ENCODE measurements around the gene MITF.
"Not testable (repeated sequence)": the region's sequence is repeated elsewhere in the genome, so short reads cannot be mapped to it uniquely, and the experiment has no call there.

MITF gene

DNA sequence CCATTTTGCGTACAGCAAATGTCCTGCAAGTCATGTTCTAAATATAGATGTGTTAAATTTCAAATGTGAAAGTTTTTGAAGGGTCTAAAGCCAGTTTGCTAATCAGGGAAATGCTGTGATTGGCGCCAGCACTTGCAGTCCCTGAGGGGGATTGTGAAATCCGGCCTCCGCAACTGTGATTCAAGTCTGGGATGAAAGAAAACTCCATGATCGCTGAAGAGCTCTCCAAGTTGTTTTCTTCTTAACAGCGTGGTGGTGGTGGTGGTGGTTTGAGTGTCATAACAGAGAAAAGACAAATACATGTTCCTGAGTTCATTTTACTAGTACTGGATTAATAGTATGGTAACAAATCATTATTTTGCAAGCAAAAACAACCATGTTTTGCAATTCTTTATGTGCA lies 51.8 kb downstream of the MITF start:
- DNase-seq (ENCODE audit: low read depth): no peak

GRCh38 chr3:69791919-69792399 lies 52.7 kb downstream of the MITF start:
- DNase-seq (ENCODE audit: low read depth): no peak

- not testable (repeated sequence) for DNase-seq (ENCODE audit: low read depth)
Measured at GRCh38 chr3:69796126-69796525, 56.9 kb downstream of the MITF start.

DNA sequence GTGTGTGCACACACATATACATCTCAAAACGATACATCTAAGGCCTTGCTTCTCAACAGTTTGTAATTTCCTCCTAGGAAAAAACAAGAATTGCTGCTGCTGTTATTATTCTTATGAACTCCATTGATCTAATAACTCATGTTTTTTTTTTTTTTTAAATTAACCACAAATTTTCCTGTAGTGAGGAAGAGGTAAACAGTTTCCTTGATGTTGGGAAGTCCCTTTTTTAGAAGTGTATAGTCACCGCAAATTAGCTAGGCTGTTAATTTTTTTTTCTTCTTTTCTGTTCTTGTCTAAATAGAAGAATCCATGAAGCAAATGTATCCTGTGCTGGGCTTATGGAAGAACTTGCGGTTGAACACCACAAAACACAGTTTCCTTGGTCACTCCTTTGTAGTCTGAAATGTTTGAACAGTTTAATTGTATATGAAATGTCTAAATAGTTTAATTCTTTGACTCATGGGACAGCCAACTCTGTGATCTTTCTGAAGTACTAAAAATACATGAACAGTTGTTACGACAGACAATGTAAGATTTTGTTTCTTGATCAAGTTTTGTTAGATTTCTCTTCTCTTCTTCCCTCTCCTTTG lies 64.5 kb downstream of the MITF start:
- no peak for DNase-seq (ENCODE audit: low read depth)

DNA sequence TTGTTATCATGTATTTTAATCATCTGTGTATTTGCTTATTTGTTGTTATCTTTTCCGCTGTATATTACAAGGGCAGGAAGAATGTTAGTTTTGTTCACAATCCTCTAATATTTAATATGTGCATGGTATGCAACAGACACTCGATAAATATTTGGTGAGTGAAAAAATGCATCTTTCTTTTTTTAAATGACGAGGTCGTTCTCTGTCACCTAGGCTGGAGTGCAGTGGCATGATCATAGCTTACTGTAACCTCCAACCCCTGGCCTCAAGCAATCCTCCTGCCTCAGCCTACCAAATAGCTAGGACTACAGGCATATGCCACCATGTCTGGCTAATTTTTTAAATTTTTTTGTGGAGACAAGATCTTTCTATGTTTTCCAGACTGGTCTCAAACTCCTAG lies 66.2 kb downstream of the MITF start:
- DNase-seq (ENCODE audit: low read depth): no peak

DNA sequence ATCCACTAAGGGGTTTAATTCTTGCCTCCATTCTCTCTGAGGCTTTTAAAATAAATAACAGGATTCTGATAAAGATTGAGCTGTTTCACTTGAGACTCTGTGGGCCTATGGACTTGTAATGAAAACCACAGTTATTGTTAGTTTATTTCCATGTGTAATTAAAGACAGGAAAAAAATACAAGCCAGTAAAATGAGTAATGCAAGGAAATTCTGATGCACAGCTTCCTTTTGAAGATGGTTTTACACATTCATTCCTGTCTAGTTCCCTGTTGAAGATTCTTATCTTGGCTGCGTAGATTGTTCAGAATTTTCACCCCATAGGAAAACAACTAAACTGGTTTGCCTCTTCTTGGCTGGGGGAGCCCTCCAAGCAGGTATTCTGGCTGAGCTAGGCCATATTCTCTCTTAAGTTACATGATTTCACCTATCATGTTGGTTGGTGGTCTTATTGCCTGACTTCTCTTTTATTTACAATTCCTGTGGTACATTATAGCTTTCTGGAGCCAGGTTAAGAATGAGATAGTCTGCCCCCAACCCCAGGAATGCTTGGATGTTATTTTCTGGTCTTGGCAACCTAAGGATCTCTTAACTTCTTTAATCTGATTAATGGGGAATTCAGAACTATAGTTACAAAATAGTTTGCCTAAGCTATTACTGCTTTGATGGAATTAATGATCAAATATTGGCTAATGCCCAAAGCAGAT lies 67.6 kb downstream of the MITF start:
- DNase-seq (ENCODE audit: low read depth): no peak

DNA sequence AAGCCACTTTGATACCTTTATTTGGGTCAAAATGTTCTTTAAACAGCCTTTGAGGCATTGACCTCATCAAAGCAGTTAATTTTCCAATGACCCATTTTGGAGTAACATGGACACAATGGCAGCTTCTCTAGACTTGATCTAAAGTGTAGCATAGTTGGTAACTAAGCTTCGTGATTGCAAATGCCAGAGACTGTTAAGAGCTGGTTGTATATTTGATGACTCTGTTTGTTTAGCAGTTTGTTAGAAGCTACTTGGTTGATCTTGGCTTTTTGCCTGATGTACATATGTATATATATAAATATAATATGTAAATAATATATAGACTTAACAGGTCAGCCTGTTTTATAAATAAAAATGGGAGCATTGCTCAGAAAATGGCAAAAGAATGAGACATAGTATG lies 68.4 kb downstream of the MITF start:
- DNase-seq (ENCODE audit: low read depth): no peak

GRCh38 chr3:69809076-69809835 lies 70.0 kb downstream of the MITF start:
- no peak for DNase-seq (ENCODE audit: low read depth)

DNA sequence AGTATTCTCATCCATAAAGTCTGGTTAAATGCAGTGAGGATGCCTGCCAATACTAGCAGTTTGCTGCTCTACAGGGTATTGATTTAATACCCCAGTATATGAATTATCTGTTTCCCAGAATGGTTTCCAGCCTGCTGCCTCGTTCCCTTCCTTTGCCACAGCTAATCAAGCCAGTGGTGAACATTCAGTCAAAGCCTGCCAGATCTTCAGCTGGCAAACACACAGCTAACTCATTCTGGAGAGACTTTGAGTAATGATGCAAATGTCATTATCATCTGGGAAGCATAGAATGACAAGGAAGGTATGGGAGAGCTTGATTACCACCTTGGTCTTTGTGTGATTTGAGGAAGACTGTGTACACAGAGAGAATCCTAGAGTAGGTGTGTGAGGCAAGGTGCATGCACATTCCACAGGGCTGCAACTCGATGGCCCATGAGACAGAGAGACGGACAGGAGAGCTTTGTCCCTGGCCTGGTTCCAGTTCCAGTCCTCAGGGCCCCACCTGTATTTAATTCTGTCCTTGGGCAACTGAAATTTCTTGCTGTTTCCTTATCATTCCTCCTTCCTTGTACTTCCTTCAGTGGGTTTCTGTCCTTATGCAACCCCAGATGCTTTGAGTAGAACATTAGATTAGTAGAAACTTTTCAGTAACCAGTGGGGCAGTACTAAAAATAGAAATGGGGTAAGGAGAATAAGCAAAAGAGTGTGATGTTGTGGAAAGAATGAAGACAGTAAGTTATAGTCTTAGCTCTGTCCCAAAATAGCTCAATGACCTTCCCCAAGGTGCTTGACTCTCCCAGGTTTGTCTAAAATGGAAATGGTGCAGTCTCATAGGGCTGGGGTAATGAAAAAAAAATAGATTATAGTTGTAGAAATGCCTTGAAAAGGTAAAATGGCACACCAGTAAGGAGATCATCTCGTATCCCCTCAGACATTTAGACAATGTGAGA lies 72.5 kb downstream of the MITF start:
- DNase-seq (ENCODE audit: low read depth): no peak

DNA sequence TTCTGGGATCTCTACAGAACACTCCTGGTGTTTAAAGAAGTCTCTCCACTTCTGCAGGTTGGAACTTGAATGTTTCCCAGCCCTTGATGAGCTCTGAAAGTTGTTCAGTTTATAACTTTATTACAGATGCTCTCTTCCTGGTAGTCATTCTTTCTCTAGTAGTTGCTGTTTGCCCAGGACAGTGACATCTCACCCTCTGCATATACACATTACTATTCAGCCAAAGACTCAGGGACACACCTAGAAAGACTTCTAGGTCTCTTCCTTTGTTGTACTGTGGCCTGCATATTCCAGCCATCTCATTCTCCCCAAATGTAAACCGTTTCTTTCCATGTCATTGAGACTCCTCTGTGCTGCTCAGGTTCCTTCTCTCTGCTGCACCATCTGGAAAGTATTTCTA lies 76.7 kb downstream of the MITF start:
- no peak for DNase-seq (ENCODE audit: low read depth)

- DNase-seq (ENCODE audit: low read depth): no peak
Measured at GRCh38 chr3:69817988-69818387, 78.7 kb downstream of the MITF start.

DNA sequence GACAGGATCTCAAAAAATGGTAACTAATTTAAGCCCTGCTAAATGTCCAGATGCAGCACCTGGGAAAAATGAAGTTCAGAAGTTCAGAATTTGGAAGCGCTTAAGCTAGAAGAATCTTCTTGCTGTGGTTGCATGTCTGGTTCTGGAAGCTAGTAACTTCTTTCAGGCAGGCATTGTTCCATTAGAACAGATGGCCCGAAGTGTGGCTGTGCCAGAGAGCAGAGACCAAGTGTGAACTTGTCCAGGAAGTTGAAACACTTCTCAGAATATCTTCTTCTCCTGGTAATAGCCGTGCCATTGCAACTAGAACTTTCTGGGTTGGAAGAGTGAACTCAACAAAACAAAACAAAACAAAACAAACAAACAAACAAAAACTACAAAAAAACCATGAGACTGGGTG lies 80.0 kb downstream of the MITF start:
- DNase-seq (ENCODE audit: low read depth): no peak

GRCh38 chr3:69821133-69821532 lies 81.9 kb downstream of the MITF start:
- no peak for DNase-seq (ENCODE audit: low read depth)

GRCh38 chr3:69823743-69824142 lies 84.5 kb downstream of the MITF start:
- DNase-seq (ENCODE audit: low read depth): no peak

DNA sequence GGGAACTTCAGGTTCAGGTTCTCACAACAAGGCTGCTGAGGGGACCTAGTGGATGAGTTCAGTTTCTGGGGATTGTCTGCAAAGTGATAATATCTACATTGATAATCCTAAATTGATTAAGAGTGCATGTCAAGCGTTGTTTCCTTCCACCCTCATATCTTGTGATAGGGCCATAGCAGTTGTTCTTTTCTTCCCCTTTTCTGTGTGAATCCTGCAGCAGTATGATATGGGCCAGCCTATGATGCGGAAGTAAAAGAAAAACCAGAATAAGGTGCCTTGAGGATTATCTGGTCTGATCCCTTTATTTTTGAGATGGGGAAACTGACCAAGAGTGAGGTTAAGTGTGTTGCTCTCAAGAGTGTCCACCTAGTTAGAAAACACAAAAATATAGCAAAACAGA lies 86.2 kb downstream of the MITF start:
- DNase-seq (ENCODE audit: low read depth): no peak

- no peak for DNase-seq (ENCODE audit: low read depth)
Measured at GRCh38 chr3:69827127-69827526, 87.9 kb downstream of the MITF start.

GRCh38 chr3:69828817-69829216 lies 89.6 kb downstream of the MITF start:
- no peak for DNase-seq (ENCODE audit: low read depth)

- no peak for DNase-seq (ENCODE audit: low read depth)
Measured at GRCh38 chr3:69830147-69830546, 90.9 kb downstream of the MITF start.

DNA sequence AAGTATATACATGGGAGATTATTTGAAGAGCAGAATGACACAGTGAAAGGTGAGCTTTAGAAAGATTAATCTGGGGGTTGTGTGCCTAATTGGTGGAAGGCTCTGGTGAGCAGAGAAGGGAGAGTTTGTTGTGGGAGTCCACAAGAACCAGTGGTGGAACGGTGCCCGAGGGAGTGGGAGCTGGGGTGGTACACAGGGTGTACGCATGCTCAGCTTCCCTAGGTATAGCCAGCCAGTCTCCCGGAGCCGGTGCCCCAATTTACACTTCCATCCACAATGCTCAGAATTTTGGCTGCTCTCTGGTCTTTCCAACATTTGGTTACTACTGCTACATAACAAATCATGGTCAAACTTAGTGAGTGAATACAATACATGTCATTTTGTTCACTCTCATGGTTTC lies 92.5 kb downstream of the MITF start:
- no peak for DNase-seq (ENCODE audit: low read depth)

GRCh38 chr3:69833591-69833990 lies 94.3 kb downstream of the MITF start:
- no peak for DNase-seq (ENCODE audit: low read depth)

- DNase-seq (ENCODE audit: low read depth): no peak
Measured at GRCh38 chr3:69838217-69838616, 99.0 kb downstream of the MITF start.
